ENCODE results near the gene KCNQ1. TPM values are rescaled to one million over a fixed set of nuclear protein-coding genes. Genes with fewer than 3 reads are reported as not detected.

The KCNQ1 gene
- polyA plus RNA-seq, 5 donors: 6.2 to 11.5 (median 8.5) TPM

- no peak for DNase-seq
These were observed 405.4 kb downstream of the KCNQ1 start for GRCh38 chr11:2849994-2850770.

- no peak for DNase-seq
These were observed 408.6 kb downstream of the KCNQ1 start for GRCh38 chr11:2853401-2853800.

GRCh38 chr11:2853997-2854560 is 409.3 kb downstream of the KCNQ1 start:
- DNase-seq: no peak

GRCh38 chr11:2855162-2855561 is 410.4 kb downstream of the KCNQ1 start:
- DNase-seq: no peak

GRCh38 chr11:2857276-2857675 is 412.5 kb downstream of the KCNQ1 start:
- no peak for DNase-seq

GRCh38 chr11:2857918-2858317 is 413.1 kb downstream of the KCNQ1 start:
- DNase-seq: no peak

GRCh38 chr11:2858995-2859698 is 414.3 kb downstream of the KCNQ1 start:
- DNase-seq: no peak

GRCh38 chr11:2859699-2860037 is 414.9 kb downstream of the KCNQ1 start:
- no peak for DNase-seq

- DNase-seq: no peak
These were observed 415.8 kb downstream of the KCNQ1 start for GRCh38 chr11:2860636-2861035.

GRCh38 chr11:2862395-2863275 is 417.8 kb downstream of the KCNQ1 start:
- DNase-seq: no peak

GRCh38 chr11:2863276-2863618 is 418.4 kb downstream of the KCNQ1 start:
- no peak for DNase-seq

- peak; percentile 76 to 83 for DNase-seq
These were observed 420.1 kb downstream of the KCNQ1 start for GRCh38 chr11:2864901-2865300.

GRCh38 chr11:2865922-2866577 is 421.2 kb downstream of the KCNQ1 start:
- DNase-seq: no peak

GRCh38 chr11:2867142-2867541 is 422.3 kb downstream of the KCNQ1 start:
- DNase-seq: no peak

- no peak for DNase-seq
These were observed 423.1 kb downstream of the KCNQ1 start for GRCh38 chr11:2867722-2868505.

- no peak for DNase-seq
These were observed 423.8 kb downstream of the KCNQ1 start for GRCh38 chr11:2868506-2869133.

GRCh38 chr11:2869134-2869526 is 424.3 kb downstream of the KCNQ1 start:
- DNase-seq: no peak

- DNase-seq: no peak
These were observed 425.0 kb downstream of the KCNQ1 start for GRCh38 chr11:2869561-2870427.

- no peak for DNase-seq
These were observed 425.7 kb downstream of the KCNQ1 start for GRCh38 chr11:2870460-2870859.

Data from right lung (tissue), 5 donors.